HepG2 (cell line): ENCODE measurements around the gene RPL27A. TPM values are rescaled to one million over a fixed set of nuclear protein-coding genes. Genes with fewer than 3 reads are reported as not detected.
A peak's percentile ranks its signal among the peaks of the same experiment; 100 is the strongest.

ENCODE experiments used
- ATAC-seq: fragments of 200-7000 bp; cut with Tn5 transposase; 3 replicates; pipeline ENCODE4 v1.9.1; 2020; ENCODE audit warnings: mild to moderate bottlenecking, moderate library complexity
- BruUV-seq: library from RNA; stranded (reverse); fragments of 400-500 nt; replicated peaks from 2 replicates; lab custom pipeline; 2021; lab: Mats Ljungman, UMichigan
- CTCF ChIA-PET: fragments of 300-600 bp; formaldehyde crosslinking; extraction: SDS; loops from one replicate; lab custom pipeline; 2021; ENCODE audit warnings: low total read pairs, inconsistent platforms, low intra/inter-chr PET ratio; lab: Yijun Ruan, JAX
- POLR2A ChIA-PET: fragments of 350-600 bp; sonication (Branson Sonifier 250); formaldehyde crosslinking; loops from one replicate; lab custom pipeline; 2020; ENCODE audit warnings: antibody characterized with exemption, inconsistent platforms; lab: Yijun Ruan, JAX
- DNase-seq: peaks from one replicate; pipeline ENCODE4 v3.0.0-alpha.2; 2015; ENCODE audit warnings: low spot score
- FAIRE-seq: peaks from 3 replicates; lab custom pipeline; 2011; peaks lifted over from hg19 to GRCh38; lab: Jason Lieb, UNC
- H2AFZ ChIP-seq: one replicate; pipeline ENCODE4 v1.6.1; 2011; ENCODE audit warnings: low read length, inconsistent platforms
- H3K27ac ChIP-seq: fragments of 300-600 bp; 3 replicates; pipeline ENCODE4 v1.8.0; 2011; ENCODE audit warnings: mixed run types, mild to moderate bottlenecking, mixed read lengths, low read length, inconsistent platforms; ENCODE audit not compliant: insufficient read depth; ENCODE audit errors: extremely low read length
- H3K27me3 ChIP-seq, 2 experiments: fragments of 200-600 bp in 1 of 2; 2 replicates in 1 of 2; 3 replicates in 1 of 2; pipeline versions ENCODE4 v1.6.0 to v1.8.0; 2011; ENCODE audit warnings: low read length in 2 of 2, mild to moderate bottlenecking in 2 of 2, moderate library complexity in 2 of 2, inconsistent platforms in 1 of 2; ENCODE audit not compliant: insufficient read depth in 2 of 2, control insufficient read depth in 1 of 2
- H3K36me3 ChIP-seq, 2 experiments: fragments of 200-600 bp in 1 of 2; replicated peaks in 1 of 2; 2 replicates in 1 of 2; 3 replicates in 1 of 2; pipeline versions ENCODE4 v1.5.1 to v1.8.0; 2011; ENCODE audit warnings: low read length in 2 of 2, inconsistent platforms in 1 of 2; ENCODE audit not compliant: insufficient read depth in 2 of 2, control insufficient read depth in 1 of 2
- H3K4me1 ChIP-seq: 2 replicates; pipeline ENCODE4 v1.5.1; 2012; ENCODE audit warnings: low read length, inconsistent platforms; ENCODE audit not compliant: insufficient read depth
- H3K4me2 ChIP-seq: 2 replicates; pipeline ENCODE4 v1.6.0; 2011; ENCODE audit warnings: low read depth, low read length, inconsistent platforms
- H3K4me3 ChIP-seq, 3 experiments: fragments of 200-600 bp in 1 of 3; sonication (generic), shearing (Covaris generic) in 1 of 3; replicated peaks in 1 of 3; 2 replicates each; pipeline ENCODE4 v1.5.1; 2011 to 2016; ENCODE audit warnings: low read length in 3 of 3, inconsistent platforms in 2 of 3, low read depth in 2 of 3, mild to moderate bottlenecking in 2 of 3, control low read depth in 1 of 3, mixed read lengths in 1 of 3; ENCODE audit not compliant: insufficient read depth in 1 of 3
- H3K79me2 ChIP-seq: one replicate; pipeline ENCODE4 v1.6.1; 2011; ENCODE audit warnings: low read length, inconsistent platforms; ENCODE audit not compliant: insufficient read depth
- H3K9ac ChIP-seq: 2 replicates; pipeline ENCODE4 v1.6.0; 2011; ENCODE audit warnings: mild to moderate bottlenecking, low read depth, low read length, inconsistent platforms; ENCODE audit not compliant: insufficient read depth
- H3K9me3 ChIP-seq: 2 replicates; pipeline ENCODE4 v1.5.1; 2012; ENCODE audit warnings: mild to moderate bottlenecking, low read length
- H4K20me1 ChIP-seq: 2 replicates; pipeline ENCODE4 v1.6.0; 2011; ENCODE audit warnings: inconsistent platforms, mild to moderate bottlenecking, low read length, moderate library complexity; ENCODE audit not compliant: insufficient read depth
- ATM ChIP-seq: fragments of 450-650 bp; IDR thresholded peaks from 2 replicates; pipeline ENCODE4 v1.7.1; 2017; ENCODE audit warnings: mild to moderate bottlenecking, borderline replicate concordance
- CAMTA2 ChIP-seq: sonication (generic); formaldehyde crosslinking; IDR thresholded peaks from 2 replicates; pipeline ENCODE4 v1.4.0; 2020; ENCODE audit warnings: mild to moderate bottlenecking, missing genetic modification reagents, borderline replicate concordance
- CERS6 ChIP-seq: sonication (generic); formaldehyde crosslinking; IDR thresholded peaks from 2 replicates; pipeline ENCODE4 v1.5.0; 2020; ENCODE audit warnings: missing genetic modification reagents
- IKZF5 ChIP-seq: IDR thresholded peaks from 2 replicates; pipeline ENCODE4 v1.6.1; 2018; ENCODE audit warnings: missing genetic modification reagents, mild to moderate bottlenecking, missing compliant biosample characterization
- IRF2 ChIP-seq: IDR thresholded peaks from 2 replicates; pipeline ENCODE4 v1.6.1; 2018; ENCODE audit warnings: missing genetic modification reagents, missing compliant biosample characterization
- WGBS: methylation state at CpG from one replicate; pipeline ENCODE4 v1.1.6; 2017; ENCODE audit warnings: low lambda C conversion rate; 5-methylcytosine and 5-hydroxymethylcytosine counted together
- in situ Hi-C: cut with HindIII; loops from 2 replicates; pipeline ENCODE4 v1.10.0; 2017; ENCODE audit warnings: low pct_unique_long_range_greater_than_20kb; ENCODE audit not compliant: extremely low pct_ligation_motif_present
- intact Hi-C: fragments of 100-400 bp; cut with micrococcal nuclease; formaldehyde crosslinking; loops from one replicate; pipeline ENCODE4 v1.10.0; 2022; ENCODE audit not compliant: unreplicated experiment
- polyA plus RNA-seq, 8 experiments: library from polyadenylated mRNA; depleted of rRNA in 3 of 8; stranded (reverse) in 7 of 8; unstranded in 1 of 8; fragments of >200 nt; fragmentation: Illumina TruSeq in 4 of 8; extraction: Trizol in 4 of 8; gene quantifications; 2 replicates each; pipeline versions ENCODE4 v1.2.1 to v1.2.3, GENCODE V29; 2011 to 2016; ENCODE audit warnings: low read depth in 4 of 8, missing spikeins in 1 of 8, mixed read lengths in 1 of 8; ENCODE audit not compliant: insufficient read depth in 1 of 8
- total RNA-seq, 5 experiments: library from RNA; depleted of rRNA; stranded (reverse); fragments of >200 nt; fragmentation: Illumina TruSeq; extraction: Trizol; gene quantifications; 2 replicates each; pipeline ENCODE4 v1.2.3, GENCODE V29; 2016; ENCODE audit warnings: low read depth in 1 of 5
- TF ChIP-seq, protein P1 (sequence below): sonication (generic); formaldehyde crosslinking; IDR thresholded peaks from 2 replicates; pipeline ENCODE4 v1.8.0; 2022; ENCODE audit warnings: low read depth, missing genetic modification reagents
- TF ChIP-seq, protein P2 (sequence below): sonication (generic); formaldehyde crosslinking; IDR thresholded peaks from 2 replicates; pipeline ENCODE4 v1.5.1; 2020; ENCODE audit warnings: mild to moderate bottlenecking, missing genetic modification reagents, moderate library complexity

RPL27A gene
- total and polyA plus RNA-seq, 2 of the 13 experiments (the other 11 are each of a cell fraction or from before 2014, with no cell fraction given), result 1,531 to 2,153 TPM

GRCh38 chr11:8732324-8732670 is 49.7 kb downstream of the RPL27A start:
- ChIA-PET POLR2A (no interaction called here), CTCF (no interaction called here)
- no peak for FAIRE-seq
- TF ChIP-seq, protein P1, sequence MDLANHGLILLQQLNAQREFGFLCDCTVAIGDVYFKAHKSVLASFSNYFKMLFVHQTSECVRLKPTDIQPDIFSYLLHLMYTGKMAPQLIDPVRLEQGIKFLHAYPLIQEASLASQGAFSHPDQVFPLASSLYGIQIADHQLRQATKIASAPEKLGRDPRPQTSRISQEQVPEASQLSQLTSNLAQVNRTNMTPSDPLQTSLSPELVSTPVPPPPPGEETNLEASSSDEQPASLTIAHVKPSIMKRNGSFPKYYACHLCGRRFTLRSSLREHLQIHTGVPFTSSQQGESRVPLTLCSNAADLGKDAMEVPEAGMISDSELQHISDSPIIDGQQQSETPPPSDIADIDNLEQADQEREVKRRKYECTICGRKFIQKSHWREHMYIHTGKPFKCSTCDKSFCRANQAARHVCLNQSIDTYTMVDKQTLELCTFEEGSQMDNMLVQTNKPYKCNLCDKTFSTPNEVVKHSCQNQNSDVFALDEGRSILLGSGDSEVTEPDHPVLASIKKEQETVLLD (CRISPR knock-in tag), result no peak
- TF ChIP-seq CERS6 (CRISPR knock-in tag) (no peak), CAMTA2 (no peak), ATM (no peak)
- Histone ChIP-seq H3K4me1 (peaks cover 22% of the 10 kb centered on the region), H3K36me3 (peaks cover 2 to 7% of the 10 kb centered on the region in 2 experiments; a peak in 3 of 5 replicates), H3K9ac (no peak overlapping the region), H3K9me3 (no peaks in the 10 kb centered on the region), H3K4me3 (no peak overlapping the region), H4K20me1 (no peaks in the 10 kb centered on the region), H3K4me2 (no peak overlapping the region), H2AFZ (no peak overlapping the region), H3K27ac (no peak overlapping the region), H3K27me3 (no peaks in the 10 kb centered on the region), H3K79me2 (no peaks in the 10 kb centered on the region)
- DNase-seq, result no peak
- BruUV-seq, result no TSS peak
- ATAC-seq, result no peak
- in situ Hi-C loops (no loop called here), intact Hi-C loops (no loop called here)
- 100% methylated on average over 3 of the region's 3 CpGs for WGBS

DNA sequence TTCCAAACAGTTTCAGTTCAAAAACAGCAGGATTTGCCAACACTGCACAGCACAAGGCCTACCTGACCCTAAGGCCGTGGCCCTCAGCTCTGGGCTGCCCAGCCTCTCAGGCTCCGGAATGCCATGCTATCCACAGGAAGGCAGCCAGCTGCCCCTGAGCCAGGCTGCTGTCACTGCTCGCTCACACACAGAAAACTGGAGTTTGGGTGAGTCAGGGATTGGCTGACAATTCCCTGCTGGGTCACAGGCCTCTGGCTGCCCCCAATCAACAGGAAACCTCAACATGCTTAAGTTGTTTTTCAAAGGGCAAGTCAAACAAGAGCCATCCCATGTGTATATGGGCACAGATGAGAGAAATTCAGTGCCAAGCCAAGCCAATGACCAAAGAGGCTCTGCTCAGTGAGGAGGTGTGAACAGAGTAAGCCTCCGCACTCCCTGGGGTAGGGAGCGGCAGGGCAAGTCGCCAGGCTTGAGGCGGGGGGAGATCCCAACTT is 50.2 kb downstream of the RPL27A start:
- no peak overlapping the region for H3K9ac ChIP-seq
- no peak overlapping the region for H3K4me3 ChIP-seq
- no peak for FAIRE-seq
- no peaks in the 10 kb centered on the region for H3K27me3 ChIP-seq
- no peaks in the 10 kb centered on the region for H3K79me2 ChIP-seq
- H3K27ac ChIP-seq, result no peak overlapping the region
- no peak for DNase-seq
- no peak for ATAC-seq
- TF ChIP-seq IRF2 (CRISPR knock-in tag) (no peak), IKZF5 (CRISPR knock-in tag) (no peak)
- TF ChIP-seq, protein P2, sequence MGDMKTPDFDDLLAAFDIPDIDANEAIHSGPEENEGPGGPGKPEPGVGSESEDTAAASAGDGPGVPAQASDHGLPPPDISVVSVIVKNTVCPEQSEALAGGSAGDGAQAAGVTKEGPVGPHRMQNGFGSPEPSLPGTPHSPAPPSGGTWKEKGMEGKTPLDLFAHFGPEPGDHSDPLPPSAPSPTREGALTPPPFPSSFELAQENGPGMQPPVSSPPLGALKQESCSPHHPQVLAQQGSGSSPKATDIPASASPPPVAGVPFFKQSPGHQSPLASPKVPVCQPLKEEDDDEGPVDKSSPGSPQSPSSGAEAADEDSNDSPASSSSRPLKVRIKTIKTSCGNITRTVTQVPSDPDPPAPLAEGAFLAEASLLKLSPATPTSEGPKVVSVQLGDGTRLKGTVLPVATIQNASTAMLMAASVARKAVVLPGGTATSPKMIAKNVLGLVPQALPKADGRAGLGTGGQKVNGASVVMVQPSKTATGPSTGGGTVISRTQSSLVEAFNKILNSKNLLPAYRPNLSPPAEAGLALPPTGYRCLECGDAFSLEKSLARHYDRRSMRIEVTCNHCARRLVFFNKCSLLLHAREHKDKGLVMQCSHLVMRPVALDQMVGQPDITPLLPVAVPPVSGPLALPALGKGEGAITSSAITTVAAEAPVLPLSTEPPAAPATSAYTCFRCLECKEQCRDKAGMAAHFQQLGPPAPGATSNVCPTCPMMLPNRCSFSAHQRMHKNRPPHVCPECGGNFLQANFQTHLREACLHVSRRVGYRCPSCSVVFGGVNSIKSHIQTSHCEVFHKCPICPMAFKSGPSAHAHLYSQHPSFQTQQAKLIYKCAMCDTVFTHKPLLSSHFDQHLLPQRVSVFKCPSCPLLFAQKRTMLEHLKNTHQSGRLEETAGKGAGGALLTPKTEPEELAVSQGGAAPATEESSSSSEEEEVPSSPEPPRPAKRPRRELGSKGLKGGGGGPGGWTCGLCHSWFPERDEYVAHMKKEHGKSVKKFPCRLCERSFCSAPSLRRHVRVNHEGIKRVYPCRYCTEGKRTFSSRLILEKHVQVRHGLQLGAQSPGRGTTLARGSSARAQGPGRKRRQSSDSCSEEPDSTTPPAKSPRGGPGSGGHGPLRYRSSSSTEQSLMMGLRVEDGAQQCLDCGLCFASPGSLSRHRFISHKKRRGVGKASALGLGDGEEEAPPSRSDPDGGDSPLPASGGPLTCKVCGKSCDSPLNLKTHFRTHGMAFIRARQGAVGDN (CRISPR knock-in tag), result peak; percentile 21; the same call in 1 of the 2 replicates
- BruUV-seq, result no TSS peak
- in situ Hi-C loops, result no loop called here
- no peak overlapping the region for H3K4me2 ChIP-seq
- H3K36me3 ChIP-seq, result peaks cover 2 to 7% of the 10 kb centered on the region in 2 experiments; a peak in 3 of 5 replicates
- no peaks in the 10 kb centered on the region for H4K20me1 ChIP-seq
- H3K4me1 ChIP-seq, result peaks cover 22% of the 10 kb centered on the region
- no peaks in the 10 kb centered on the region for H3K9me3 ChIP-seq
- POLR2A ChIA-PET, result no interaction called here
- 100% methylated on average over 6 of the region's 7 CpGs for WGBS
- CTCF ChIA-PET, result no interaction called here
- H2AFZ ChIP-seq, result no peak overlapping the region
- intact Hi-C loops, result no loop called here
